MCF 10A (cell line): ENCODE data around the gene GPC6. TPM values are rescaled to one million over a fixed set of nuclear protein-coding genes. Genes with fewer than 3 reads are reported as not detected.

ENCODE experiments used
- BruUV-seq: library from RNA; stranded (reverse); fragments of 400-500 nt; replicated peaks from 2 replicates; lab custom pipeline; 2021; lab: Mats Ljungman, UMichigan
- CTCF ChIA-PET: fragments of 300-600 bp; sonication (Branson Sonifier 250); formaldehyde crosslinking; extraction: SDS; loops from one replicate; lab custom pipeline; 2021; ENCODE audit warnings: antibody characterized with exemption, inconsistent platforms; lab: Yijun Ruan, JAX
- POLR2A ChIA-PET: fragments of 300-600, 350-650 bp; sonication (Branson Sonifier 250); formaldehyde crosslinking; extraction: SDS; loops from one replicate; lab custom pipeline; 2020; ENCODE audit warnings: antibody characterized with exemption, inconsistent platforms; lab: Yijun Ruan, JAX
- DNase-seq: peaks from one replicate; pipeline ENCODE4 v3.0.0-alpha.2; 2018; ENCODE audit not compliant: unreplicated experiment
- H3K27ac Mint-ChIP-seq: one replicate; pipeline ENCODE4 v1.8.0; 2022; ENCODE audit warnings: mild to moderate bottlenecking, low read depth, mixed read lengths; ENCODE audit not compliant: unreplicated experiment
- H3K27me3 Mint-ChIP-seq: one replicate; pipeline ENCODE4 v1.8.0; 2022; ENCODE audit warnings: mixed read lengths; ENCODE audit not compliant: insufficient read depth, unreplicated experiment
- H3K36me3 Mint-ChIP-seq: one replicate; pipeline ENCODE4 v1.8.0; 2022; ENCODE audit warnings: mild to moderate bottlenecking, moderate library complexity, mixed read lengths; ENCODE audit not compliant: insufficient read depth, unreplicated experiment
- H3K4me1 Mint-ChIP-seq: one replicate; pipeline ENCODE4 v1.8.0; 2022; ENCODE audit warnings: mixed read lengths; ENCODE audit not compliant: insufficient read depth, unreplicated experiment
- H3K4me3 Mint-ChIP-seq: one replicate; pipeline ENCODE4 v1.8.0; 2022; ENCODE audit warnings: mild to moderate bottlenecking, moderate library complexity, mixed read lengths; ENCODE audit not compliant: unreplicated experiment
- H3K9me3 Mint-ChIP-seq: one replicate; pipeline ENCODE4 v1.8.0; 2022; ENCODE audit warnings: mixed read lengths; ENCODE audit not compliant: unreplicated experiment
- intact Hi-C: fragments of 100-400 bp; cut with micrococcal nuclease; formaldehyde crosslinking; loops from 2 replicates; pipeline ENCODE4 v1.14.1; 2022
- total RNA-seq: library from RNA; stranded (reverse); gene quantifications from 2 replicates; pipeline ENCODE4 v1.2.3, GENCODE V29; 2022
- TF ChIP-seq, protein P1 (sequence below): fragments of 200-600 bp; IDR thresholded peaks from one replicate; pipeline ENCODE4 v1.8.0; 2022; ENCODE audit warnings: antibody characterized with exemption, mild to moderate bottlenecking; ENCODE audit not compliant: unreplicated experiment

Gene GPC6
- total RNA-seq, 1 experiment from 2014 or later = 8.4 TPM

DNA sequence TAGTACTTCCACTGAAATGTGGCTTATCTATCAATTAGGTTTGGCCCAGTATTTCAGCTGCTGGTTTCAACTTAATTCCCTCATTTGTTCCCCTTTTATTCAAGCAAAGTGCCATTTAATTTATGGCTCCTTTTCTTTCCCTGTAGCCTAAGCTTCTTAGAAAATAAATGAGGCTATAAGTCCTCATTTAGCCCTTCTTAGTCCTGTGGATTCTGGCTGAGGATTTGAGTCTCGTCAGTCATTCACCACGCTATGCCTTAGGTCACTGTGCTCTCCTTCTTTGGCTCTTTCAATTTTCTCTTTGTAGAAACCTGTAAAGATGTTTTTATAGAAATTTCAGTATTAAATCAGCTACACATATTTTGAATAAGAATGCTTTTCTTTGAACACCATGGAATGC, 579.1 kb downstream of the GPC6 start:
- CTCF ChIA-PET = no interaction called here
- POLR2A ChIA-PET = no interaction called here
- TF ChIP-seq, protein P1, sequence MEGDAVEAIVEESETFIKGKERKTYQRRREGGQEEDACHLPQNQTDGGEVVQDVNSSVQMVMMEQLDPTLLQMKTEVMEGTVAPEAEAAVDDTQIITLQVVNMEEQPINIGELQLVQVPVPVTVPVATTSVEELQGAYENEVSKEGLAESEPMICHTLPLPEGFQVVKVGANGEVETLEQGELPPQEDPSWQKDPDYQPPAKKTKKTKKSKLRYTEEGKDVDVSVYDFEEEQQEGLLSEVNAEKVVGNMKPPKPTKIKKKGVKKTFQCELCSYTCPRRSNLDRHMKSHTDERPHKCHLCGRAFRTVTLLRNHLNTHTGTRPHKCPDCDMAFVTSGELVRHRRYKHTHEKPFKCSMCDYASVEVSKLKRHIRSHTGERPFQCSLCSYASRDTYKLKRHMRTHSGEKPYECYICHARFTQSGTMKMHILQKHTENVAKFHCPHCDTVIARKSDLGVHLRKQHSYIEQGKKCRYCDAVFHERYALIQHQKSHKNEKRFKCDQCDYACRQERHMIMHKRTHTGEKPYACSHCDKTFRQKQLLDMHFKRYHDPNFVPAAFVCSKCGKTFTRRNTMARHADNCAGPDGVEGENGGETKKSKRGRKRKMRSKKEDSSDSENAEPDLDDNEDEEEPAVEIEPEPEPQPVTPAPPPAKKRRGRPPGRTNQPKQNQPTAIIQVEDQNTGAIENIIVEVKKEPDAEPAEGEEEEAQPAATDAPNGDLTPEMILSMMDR = no peak
- Mint-ChIP-seq H3K4me1 (no peaks in the 10 kb centered on the region), H3K27ac (no peak overlapping the region), H3K27me3 (no peaks in the 10 kb centered on the region), H3K36me3 (no peaks in the 10 kb centered on the region), H3K4me3 (no peak overlapping the region), H3K9me3 (no peaks in the 10 kb centered on the region)
- intact Hi-C loops = no loop called here
- DNase-seq = no peak
- BruUV-seq = no TSS peak

DNA sequence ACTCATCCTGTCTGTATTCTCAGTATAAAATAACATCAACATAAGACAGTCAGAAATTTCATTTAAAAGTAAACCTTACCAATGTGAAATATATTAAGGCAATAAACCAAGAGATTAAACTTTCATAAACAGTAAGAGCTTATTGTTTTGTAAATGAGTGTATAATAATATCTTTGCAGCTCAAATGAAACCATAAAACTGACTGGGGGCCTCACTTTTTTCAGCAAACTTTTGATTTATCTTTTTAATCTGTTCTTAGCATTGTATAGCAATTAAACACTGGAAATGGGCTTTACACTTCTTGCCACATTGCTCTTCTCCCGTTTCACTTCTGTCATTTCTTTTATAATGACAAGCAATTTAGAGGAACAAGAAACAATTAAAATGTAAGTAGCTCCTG, 580.3 kb downstream of the GPC6 start:
- TF ChIP-seq, protein P1 = no peak
- no peak for DNase-seq
- H3K4me1 Mint-ChIP-seq = no peaks in the 10 kb centered on the region
- H3K9me3 Mint-ChIP-seq = no peaks in the 10 kb centered on the region
- no peaks in the 10 kb centered on the region for H3K36me3 Mint-ChIP-seq
- no peak overlapping the region for H3K27ac Mint-ChIP-seq
- H3K4me3 Mint-ChIP-seq = no peak overlapping the region
- intact Hi-C loops = no loop called here
- no TSS peak for BruUV-seq
- ChIA-PET CTCF (no interaction called here), POLR2A (no interaction called here)
- H3K27me3 Mint-ChIP-seq = no peaks in the 10 kb centered on the region

DNA sequence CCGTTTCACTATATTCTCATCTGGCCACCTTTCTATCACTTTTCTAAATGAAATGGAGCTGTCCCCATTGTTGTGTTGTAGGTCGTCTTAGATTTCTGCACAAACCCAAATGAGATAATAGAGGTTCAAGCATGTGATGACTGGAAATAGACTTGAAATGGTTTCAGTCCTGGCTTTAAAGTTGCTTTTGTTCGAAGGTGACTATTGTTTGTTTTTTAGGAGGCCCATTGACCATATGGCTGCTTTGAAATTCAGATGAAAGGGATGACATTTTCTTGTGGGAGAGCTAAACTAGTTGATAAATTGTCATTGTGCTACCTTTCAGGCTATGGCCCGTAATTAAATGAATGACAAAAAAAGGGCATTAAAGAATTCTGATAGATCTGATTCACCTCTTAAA, 583.7 kb downstream of the GPC6 start:
- TF ChIP-seq, protein P1 = no peak
- POLR2A ChIA-PET = no interaction called here
- no peak overlapping the region for H3K4me3 Mint-ChIP-seq
- CTCF ChIA-PET = interaction anchor here (0.6 to 0.7 kb wide), 2 partner anchors 9 to 53 kb away, joined by 3 read pairs; no protein-coding TSS in a partner anchor
- BruUV-seq = no TSS peak
- H3K4me1 Mint-ChIP-seq = no peaks in the 10 kb centered on the region
- H3K27ac Mint-ChIP-seq = no peak overlapping the region
- no peaks in the 10 kb centered on the region for H3K9me3 Mint-ChIP-seq
- intact Hi-C loops = no loop called here
- no peaks in the 10 kb centered on the region for H3K36me3 Mint-ChIP-seq
- H3K27me3 Mint-ChIP-seq = no peaks in the 10 kb centered on the region
- DNase-seq = no peak

DNA sequence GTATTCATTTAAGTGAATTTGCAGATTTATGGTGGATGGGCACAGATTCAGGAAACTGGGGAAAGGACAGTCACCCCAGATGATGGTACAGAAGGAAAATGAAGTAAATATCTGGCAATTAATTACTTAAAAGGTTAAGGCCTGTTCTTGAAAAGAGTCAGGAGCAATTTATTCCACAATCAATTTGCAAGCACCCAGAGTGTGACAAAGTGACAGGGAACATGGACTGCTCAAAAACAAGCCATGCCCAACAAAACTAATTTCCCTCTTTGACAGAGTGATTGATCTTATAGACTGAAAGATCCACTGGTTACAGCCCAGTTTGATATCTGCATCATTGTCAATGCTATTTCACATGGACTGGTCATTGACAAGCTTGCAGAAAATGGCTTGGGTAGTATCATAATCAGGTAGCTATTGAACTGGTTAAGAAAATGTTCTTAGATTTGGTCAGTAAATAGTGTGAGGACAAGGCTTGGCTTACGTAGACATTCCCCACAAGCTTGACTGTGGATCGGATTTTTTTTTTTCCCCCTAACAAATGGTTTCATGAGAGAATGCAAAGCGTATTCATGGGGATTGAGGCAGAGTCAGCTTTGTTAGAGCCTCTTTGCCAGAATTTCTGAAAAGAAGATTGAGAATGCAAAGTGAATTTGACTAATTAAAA, 584.6 kb downstream of the GPC6 start:
- CTCF ChIA-PET = interaction anchor here (0.6 kb wide), 1 partner anchor 262 kb away, joined by 3 read pairs; no protein-coding TSS in a partner anchor
- Mint-ChIP-seq H3K4me1 (no peaks in the 10 kb centered on the region), H3K27ac (no peak overlapping the region), H3K36me3 (no peaks in the 10 kb centered on the region), H3K9me3 (no peaks in the 10 kb centered on the region), H3K27me3 (no peaks in the 10 kb centered on the region), H3K4me3 (no peak overlapping the region)
- TF ChIP-seq, protein P1 = no peak
- no peak for DNase-seq
- intact Hi-C loops = no loop called here
- BruUV-seq = no TSS peak
- POLR2A ChIA-PET = interaction anchor here (0.7 kb wide), 1 partner anchor 66 kb away, joined by 4 read pairs; no protein-coding TSS in a partner anchor
